T-helper 2 cell treated with Interferon-gamma antibody and Interleukin-4, amounts not matched to agents 5 μg/mL and 100 μg/mL, for 36 hours (primary cell): ENCODE results near the gene FBF1.
A peak's percentile ranks its signal among the peaks of the same experiment; 100 is the strongest.
"Not testable (repeated sequence)": the region's sequence is repeated elsewhere in the genome, so short reads cannot be mapped to it uniquely, and the experiment has no call there.

Experiments used
- DNase-seq: peaks from one replicate; pipeline ENCODE4 v3.0.0; 2021; ENCODE audit warnings: low spot score
- H3K27ac Mint-ChIP-seq: one replicate; pipeline ENCODE4 v1.8.0; 2021; ENCODE audit warnings: mild to moderate bottlenecking, mixed read lengths
- H3K27me3 Mint-ChIP-seq: one replicate; pipeline ENCODE4 v1.8.0; 2021; ENCODE audit warnings: low read depth, mixed read lengths
- H3K36me3 Mint-ChIP-seq: one replicate; pipeline ENCODE4 v1.8.0; 2021; ENCODE audit warnings: low read depth, mixed read lengths
- H3K4me1 Mint-ChIP-seq: one replicate; pipeline ENCODE4 v1.8.0; 2021; ENCODE audit warnings: low read depth, mixed read lengths
- H3K4me3 Mint-ChIP-seq: one replicate; pipeline ENCODE4 v1.8.0; 2022; ENCODE audit warnings: mild to moderate bottlenecking, moderate library complexity, mixed read lengths
- H3K9me3 Mint-ChIP-seq: one replicate; pipeline ENCODE4 v1.8.0; 2021; ENCODE audit warnings: mixed read lengths

FBF1 gene

DNA sequence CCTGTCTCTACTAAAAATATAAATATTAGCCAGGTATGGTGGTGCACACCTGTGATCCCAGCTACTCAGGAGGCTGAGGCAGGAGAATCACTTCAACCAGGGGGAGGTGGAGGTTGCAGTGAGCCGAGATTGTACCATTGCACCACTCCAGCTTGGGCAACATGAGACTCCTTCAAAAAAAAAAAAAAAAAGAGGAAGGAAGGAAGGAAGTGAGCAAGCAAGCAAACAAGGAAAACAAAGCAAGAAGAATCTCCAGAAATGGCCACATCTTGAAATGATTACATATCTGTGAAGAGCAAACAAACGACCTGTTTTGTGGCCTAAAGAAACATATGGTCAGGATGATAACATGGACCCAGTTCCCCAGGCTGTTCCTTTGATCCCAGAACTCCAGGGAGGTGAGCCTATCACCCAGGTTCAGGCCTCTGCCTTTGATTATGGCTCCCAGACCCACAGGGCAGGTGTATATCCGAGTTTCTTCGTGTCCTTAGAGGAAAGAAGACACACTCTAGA is 29.2 kb upstream of the FBF1 start:
- no peaks in the 10 kb centered on the region for H3K9me3 Mint-ChIP-seq
- DNase-seq = no peak
- peak overlapping the region; percentile 53 for H3K27ac Mint-ChIP-seq

GRCh38 chr17:75969044-75969443 is 28.2 kb upstream of the FBF1 start:
- H3K27ac Mint-ChIP-seq, H3K4me1 Mint-ChIP-seq, H3K9me3 Mint-ChIP-seq, DNase-seq, H3K4me3 Mint-ChIP-seq, H3K27me3 Mint-ChIP-seq: not testable (repeated sequence)
- H3K36me3 Mint-ChIP-seq = peaks cover 13% of the 10 kb centered on the region

More for the DNA sequence above, 29.2 kb upstream of the FBF1 start:
- Mint-ChIP-seq H3K36me3 (peaks cover 14% of the 10 kb centered on the region), H3K27me3 (no peaks in the 10 kb centered on the region), H3K4me3 (no peak overlapping the region), H3K4me1 (peaks cover 7% of the 10 kb centered on the region)

DNA sequence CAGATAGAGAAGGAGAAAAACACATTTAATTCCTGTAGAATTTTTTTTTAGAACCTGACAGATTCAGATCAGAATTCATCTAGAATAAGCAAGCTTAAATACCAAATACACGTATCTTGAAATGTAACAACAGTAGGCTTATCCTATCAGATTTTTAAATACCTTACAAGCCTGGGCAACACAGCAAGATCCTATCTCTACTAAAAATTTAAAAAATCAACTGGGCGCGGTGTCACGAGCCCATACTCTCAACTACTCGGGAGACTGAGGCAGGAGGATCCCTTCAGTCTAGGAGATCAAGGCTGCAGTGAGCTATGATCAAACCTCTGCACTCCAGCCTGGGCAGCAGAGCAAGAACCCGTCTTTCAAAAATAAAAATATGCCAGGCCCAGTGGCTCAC is 24.6 kb upstream of the FBF1 start:
- H3K27me3 Mint-ChIP-seq = no peaks in the 10 kb centered on the region
- H3K4me3 Mint-ChIP-seq = no peak overlapping the region
- H3K36me3 Mint-ChIP-seq = peaks cover 4% of the 10 kb centered on the region
- no peak overlapping the region for H3K27ac Mint-ChIP-seq
- H3K9me3 Mint-ChIP-seq = no peaks in the 10 kb centered on the region
- DNase-seq = no peak
- H3K4me1 Mint-ChIP-seq = peaks cover 3% of the 10 kb centered on the region

DNA sequence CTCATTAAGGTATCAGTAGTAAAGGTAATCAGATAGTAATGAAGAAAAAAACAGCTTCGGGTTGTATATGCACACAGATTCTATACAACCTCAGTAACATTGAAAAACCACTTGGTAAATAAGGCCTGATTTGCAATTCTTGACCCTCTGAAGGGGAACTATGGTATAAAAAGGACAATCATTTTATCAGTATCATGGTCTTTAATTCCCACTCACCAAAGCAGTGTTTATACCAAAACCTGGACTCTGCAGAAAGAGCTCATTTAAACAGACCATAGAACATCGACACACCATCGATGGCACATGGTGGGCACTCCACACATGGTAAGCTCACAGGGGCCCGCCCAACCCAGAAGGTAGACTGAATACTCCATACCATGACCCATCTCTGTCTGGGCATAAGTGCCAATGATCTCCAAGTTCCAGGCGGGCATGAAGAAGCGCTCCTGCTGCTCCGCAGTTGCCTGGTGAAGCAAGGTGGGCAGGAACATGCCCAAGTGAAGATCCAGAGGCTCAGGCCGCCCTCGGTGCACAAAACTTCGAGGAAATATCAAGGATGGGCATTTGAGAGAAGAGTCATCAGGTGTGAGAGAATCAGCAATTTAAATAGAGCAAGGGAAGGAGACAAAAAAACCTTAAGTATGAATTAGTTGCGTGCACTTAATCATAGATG is 19.1 kb upstream of the FBF1 start:
- H3K36me3 Mint-ChIP-seq = peaks cover 16% of the 10 kb centered on the region
- H3K9me3 Mint-ChIP-seq = no peaks in the 10 kb centered on the region
- no peak overlapping the region for H3K4me3 Mint-ChIP-seq
- H3K27me3 Mint-ChIP-seq = no peaks in the 10 kb centered on the region
- no peak overlapping the region for H3K27ac Mint-ChIP-seq
- no peaks in the 10 kb centered on the region for H3K4me1 Mint-ChIP-seq
- DNase-seq = no peak

- Mint-ChIP-seq H3K27ac (no peak overlapping the region), H3K27me3 (no peaks in the 10 kb centered on the region), H3K4me1 (no peaks in the 10 kb centered on the region), H3K9me3 (no peaks in the 10 kb centered on the region), H3K36me3 (peaks cover 16% of the 10 kb centered on the region), H3K4me3 (no peak overlapping the region)
- no peak for DNase-seq
These were observed 18.4 kb upstream of the FBF1 start for GRCh38 chr17:75959051-75959838.

GRCh38 chr17:75950855-75951554 is 10.2 kb upstream of the FBF1 start:
- H3K4me1 Mint-ChIP-seq = peaks cover 22% of the 10 kb centered on the region
- H3K9me3 Mint-ChIP-seq = no peaks in the 10 kb centered on the region
- H3K36me3 Mint-ChIP-seq = peaks cover 41% of the 10 kb centered on the region
- H3K27ac Mint-ChIP-seq = peak overlapping the region; percentile 79
- no peaks in the 10 kb centered on the region for H3K27me3 Mint-ChIP-seq
- DNase-seq = peak; percentile 10
- H3K4me3 Mint-ChIP-seq = peak overlapping the region; percentile 65

GRCh38 chr17:75950421-75950820 is 9.6 kb upstream of the FBF1 start:
- H3K9me3 Mint-ChIP-seq = no peaks in the 10 kb centered on the region
- no peak for DNase-seq
- peaks cover 37% of the 10 kb centered on the region for H3K36me3 Mint-ChIP-seq
- H3K4me1 Mint-ChIP-seq = peaks cover 22% of the 10 kb centered on the region
- H3K4me3 Mint-ChIP-seq = peak overlapping the region; percentile 65
- H3K27me3 Mint-ChIP-seq = no peaks in the 10 kb centered on the region
- H3K27ac Mint-ChIP-seq = no peak overlapping the region

DNA sequence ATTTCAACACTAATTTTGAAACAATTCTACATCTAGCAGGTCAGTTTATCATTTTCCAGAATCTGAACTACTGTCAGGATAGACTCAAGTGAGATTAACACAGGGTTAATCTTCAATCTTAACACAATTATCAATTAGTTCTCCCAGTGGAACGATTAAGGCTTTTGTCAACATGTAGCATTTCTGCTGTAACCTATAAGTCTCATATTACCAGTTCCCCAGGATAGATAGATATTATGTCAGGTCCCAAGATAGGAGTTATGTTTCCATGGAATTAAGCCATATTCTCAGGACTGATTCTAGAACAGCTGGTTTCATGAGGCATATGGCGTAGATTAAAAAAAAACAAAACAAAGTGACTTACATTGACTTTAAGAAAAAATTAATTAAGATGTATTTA is 4.4 kb upstream of the FBF1 start:
- Mint-ChIP-seq H3K27ac (no peak overlapping the region), H3K4me3 (no peak overlapping the region), H3K4me1 (peaks cover 15% of the 10 kb centered on the region), H3K9me3 (no peaks in the 10 kb centered on the region), H3K27me3 (no peaks in the 10 kb centered on the region), H3K36me3 (peaks cover 18% of the 10 kb centered on the region)
- DNase-seq = no peak

- Mint-ChIP-seq H3K27me3 (no peaks in the 10 kb centered on the region), H3K4me3 (no peak overlapping the region), H3K9me3 (no peaks in the 10 kb centered on the region), H3K27ac (no peak overlapping the region), H3K36me3 (peaks cover 7% of the 10 kb centered on the region), H3K4me1 (peaks cover 12% of the 10 kb centered on the region)
- DNase-seq = no peak
These were observed 2.6 kb upstream of the FBF1 start for GRCh38 chr17:75943491-75943890.

DNA sequence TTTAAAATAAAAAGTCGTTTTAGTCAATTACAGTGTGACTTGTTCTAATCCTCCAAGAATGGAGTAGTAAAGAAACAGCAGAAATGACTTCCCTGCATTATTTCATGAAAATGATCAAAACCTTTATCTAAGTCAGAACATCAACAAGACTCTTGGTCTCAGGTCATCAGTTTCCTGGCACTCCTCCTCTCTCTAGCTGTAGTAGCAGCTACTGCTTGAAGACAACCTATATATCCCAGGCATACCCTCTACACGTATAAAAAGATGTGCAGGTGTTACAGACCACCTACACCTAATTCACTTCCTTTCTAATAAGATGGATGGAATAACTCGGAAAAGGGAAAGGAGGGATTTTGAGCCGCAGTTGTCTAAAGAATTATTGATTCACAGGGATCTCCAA is 1.6 kb upstream of the FBF1 start:
- no peak for DNase-seq
- peaks cover 2% of the 10 kb centered on the region for H3K36me3 Mint-ChIP-seq
- peaks cover 12% of the 10 kb centered on the region for H3K4me1 Mint-ChIP-seq
- H3K9me3 Mint-ChIP-seq = no peaks in the 10 kb centered on the region
- no peaks in the 10 kb centered on the region for H3K27me3 Mint-ChIP-seq
- no peak overlapping the region for H3K4me3 Mint-ChIP-seq
- H3K27ac Mint-ChIP-seq = no peak overlapping the region

DNA sequence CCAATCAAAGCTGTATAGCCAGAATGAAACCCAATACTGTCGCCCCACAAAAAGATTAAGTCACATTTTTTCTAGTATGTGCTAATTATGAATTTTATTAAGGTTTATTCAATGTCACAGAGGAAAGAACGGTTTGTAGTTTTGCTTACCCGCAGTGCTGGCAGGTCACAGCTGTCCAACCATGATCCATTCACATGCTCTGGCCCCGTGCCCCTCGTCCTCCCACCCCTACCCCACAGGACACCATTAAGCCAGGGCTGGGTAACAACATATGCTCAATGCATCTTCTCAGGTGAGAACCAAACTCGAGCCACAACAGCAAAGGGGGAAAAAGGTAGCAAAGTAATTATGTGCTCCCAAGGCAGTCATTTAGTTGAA is 589 bp upstream of the FBF1 start:
- Mint-ChIP-seq H3K27ac (peak overlapping the region; percentile 71), H3K4me1 (peaks cover 12% of the 10 kb centered on the region), H3K27me3 (no peaks in the 10 kb centered on the region), H3K36me3 (no peaks in the 10 kb centered on the region), H3K9me3 (no peaks in the 10 kb centered on the region), H3K4me3 (peak overlapping the region; percentile 87)
- no peak for DNase-seq

DNA sequence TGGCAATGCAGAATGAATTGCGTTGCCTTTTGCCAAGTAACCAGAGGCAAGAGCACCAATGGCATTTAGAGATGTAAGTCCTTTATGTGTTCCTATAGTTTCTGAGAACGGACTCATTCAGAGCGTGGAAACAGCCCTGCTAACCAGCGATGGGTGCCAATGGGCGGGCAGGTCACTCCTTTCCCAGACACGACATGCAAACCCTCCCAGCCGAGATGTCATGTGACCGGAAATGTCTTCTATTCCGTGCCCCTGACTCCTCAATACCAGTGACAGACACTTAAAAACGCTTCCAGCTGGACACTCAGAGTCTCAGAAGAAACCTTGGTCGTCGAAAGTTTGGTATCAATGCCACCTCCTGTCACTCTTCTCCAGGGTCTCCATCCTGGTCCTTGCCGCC is 3.2 kb downstream of the FBF1 start:
- Mint-ChIP-seq H3K27me3 (no peaks in the 10 kb centered on the region), H3K36me3 (no peaks in the 10 kb centered on the region), H3K4me1 (peaks cover 12% of the 10 kb centered on the region), H3K4me3 (no peak overlapping the region), H3K9me3 (no peaks in the 10 kb centered on the region), H3K27ac (no peak overlapping the region)
- DNase-seq = no peak

GRCh38 chr17:75933808-75934207 is 7.0 kb downstream of the FBF1 start:
- H3K36me3 Mint-ChIP-seq = no peaks in the 10 kb centered on the region
- no peak overlapping the region for H3K4me3 Mint-ChIP-seq
- no peaks in the 10 kb centered on the region for H3K9me3 Mint-ChIP-seq
- no peaks in the 10 kb centered on the region for H3K4me1 Mint-ChIP-seq
- H3K27ac Mint-ChIP-seq = no peak overlapping the region
- DNase-seq = no peak
- H3K27me3 Mint-ChIP-seq = no peaks in the 10 kb centered on the region

DNA sequence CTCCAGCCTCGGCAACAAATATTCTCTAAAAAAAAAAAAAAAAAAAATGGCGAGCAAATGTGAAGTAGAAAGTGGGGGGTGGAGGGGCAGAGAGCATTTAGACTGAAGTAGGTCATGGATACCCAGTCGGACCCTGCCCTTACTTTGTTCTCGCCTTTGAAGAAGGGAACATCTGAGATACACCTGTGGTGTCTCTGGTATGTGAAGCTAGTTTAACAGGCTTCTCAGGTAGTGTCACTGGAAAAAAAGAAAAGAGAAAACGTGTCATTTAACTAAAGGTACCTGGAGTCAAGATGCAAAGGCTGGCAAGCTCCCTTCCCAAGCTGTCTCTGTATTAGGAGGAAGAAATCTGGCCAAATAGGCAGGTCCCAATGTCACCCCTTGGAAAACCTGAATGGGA is 8.0 kb downstream of the FBF1 start:
- Mint-ChIP-seq H3K9me3 (no peaks in the 10 kb centered on the region), H3K4me1 (no peaks in the 10 kb centered on the region), H3K36me3 (no peaks in the 10 kb centered on the region), H3K4me3 (no peak overlapping the region), H3K27me3 (no peaks in the 10 kb centered on the region), H3K27ac (no peak overlapping the region)
- no peak for DNase-seq
